ENCODE results near the gene TLE2.

Gene TLE2

DNA sequence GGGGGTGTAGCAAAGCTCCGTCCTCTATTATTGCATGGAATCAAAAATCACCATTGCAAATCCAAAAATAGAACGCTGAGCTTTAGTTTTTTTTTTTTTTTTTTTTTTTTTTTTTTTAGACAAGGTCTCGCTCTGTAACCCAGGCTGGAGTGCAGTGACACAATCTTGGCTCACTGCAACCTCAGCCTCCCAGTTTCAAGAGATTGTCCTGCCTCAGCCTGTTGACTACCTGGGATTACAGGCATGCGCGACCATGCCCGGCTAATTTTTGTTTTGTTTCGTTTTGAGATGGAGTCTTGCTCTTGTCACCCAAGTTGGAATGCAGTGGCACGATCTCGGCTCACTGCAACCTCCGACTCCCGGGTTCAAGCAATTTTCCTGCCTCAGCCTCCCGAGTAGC lies 69.0 kb downstream of the TLE2 start:
- Histone ChIP-seq H3K36me3 (replicated peaks in 1 of 2; ENCODE audit: control insufficient read depth in 2 of 2, insufficient read depth in 2 of 2, low read length in 2 of 2) (no peaks in the 10 kb centered on the region), H3K23ac (ENCODE audit: low read depth, low read length, poor library complexity) (no peak overlapping the region), H3K18ac (ENCODE audit: low read length) (no peak overlapping the region), H3K27ac (replicated peaks; ENCODE audit: low read length) (no peak overlapping the region), H2BK5ac (ENCODE audit: low read length) (no peak overlapping the region), H3K14ac (ENCODE audit: low read length) (no peak overlapping the region), H2BK120ac (ENCODE audit: low read depth, low read length) (no peak overlapping the region), H4K91ac (ENCODE audit: low read depth, low read length, poor library complexity) (no peak overlapping the region), H3K9me3 (replicated peaks in 1 of 2; ENCODE audit: control insufficient read depth in 2 of 2, insufficient read depth in 1 of 2, low read depth in 1 of 2, low read length in 2 of 2) (no peaks in the 10 kb centered on the region), H3K4me3 (ENCODE audit: low read length in 2 of 2) (no peak overlapping the region), H2AFZ (ENCODE audit: low read length) (no peak overlapping the region), H2AK5ac (ENCODE audit: low read depth, low read length) (no peak overlapping the region), H2BK15ac (ENCODE audit: low read length) (no peak overlapping the region), H3K79me1 (ENCODE audit: low read depth, low read length) (no peaks in the 10 kb centered on the region), H4K8ac (ENCODE audit: low read depth, low read length) (no peak overlapping the region), H3K9ac (ENCODE audit: low read depth, low read length, poor library complexity) (no peak overlapping the region), H3K4me1 (ENCODE audit: control insufficient read depth in 2 of 2, insufficient read depth in 1 of 2, low read depth in 1 of 2, low read length in 2 of 2) (no peaks in the 10 kb centered on the region), H3K4me2 (ENCODE audit: insufficient read depth, low read length, poor library complexity, severe bottlenecking) (no peak overlapping the region), H3K27me3 (ENCODE audit: control insufficient read depth in 3 of 3, insufficient read depth in 3 of 3, low read depth in 1 of 3, low read length in 3 of 3) (no peaks in the 10 kb centered on the region), H2BK12ac (ENCODE audit: low read length) (no peak overlapping the region), H3K4ac (ENCODE audit: low read length) (no peak overlapping the region)
- DNase-seq (ENCODE audit: low spot score), result no peak
- WGBS, 2 donors (ENCODE audit: extremely low coverage in 2 of 2, insufficient read length in 2 of 2, insufficient replicate concordance in 1 of 2), result no CpG with 5 or more reads among the region's 12 CpGs

DNA sequence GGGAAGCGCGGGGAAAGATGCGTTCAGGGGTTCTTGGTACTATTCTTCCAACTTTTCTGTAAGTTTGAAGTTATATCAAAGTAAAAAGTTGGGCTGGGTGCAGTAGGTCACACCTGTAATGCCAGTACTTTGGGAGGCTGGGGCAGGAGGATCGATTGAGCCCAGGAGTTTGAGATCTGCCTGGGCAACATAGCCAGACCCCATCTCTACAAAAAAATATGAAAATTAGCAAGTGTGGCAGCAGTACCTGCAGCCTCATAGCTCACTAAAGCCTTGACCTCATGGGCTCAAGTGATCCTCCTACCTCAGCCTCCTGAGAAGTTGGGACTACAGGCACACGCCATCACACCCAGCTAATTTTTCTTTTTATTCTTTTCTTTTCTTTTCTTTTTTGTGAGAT lies 71.9 kb downstream of the TLE2 start:
- no peak overlapping the region for H3K23ac ChIP-seq (ENCODE audit: low read depth, low read length, poor library complexity)
- no peaks in the 10 kb centered on the region for H3K27me3 ChIP-seq (ENCODE audit: control insufficient read depth in 3 of 3, insufficient read depth in 3 of 3, low read depth in 1 of 3, low read length in 3 of 3)
- no peak overlapping the region for H2BK5ac ChIP-seq (ENCODE audit: low read length)
- H2BK15ac ChIP-seq (ENCODE audit: low read length), result no peak overlapping the region
- H3K36me3 ChIP-seq (replicated peaks in 1 of 2; ENCODE audit: control insufficient read depth in 2 of 2, insufficient read depth in 2 of 2, low read length in 2 of 2), result no peaks in the 10 kb centered on the region
- no peak overlapping the region for H4K91ac ChIP-seq (ENCODE audit: low read depth, low read length, poor library complexity)
- no peak overlapping the region for H3K27ac ChIP-seq (replicated peaks; ENCODE audit: low read length)
- DNase-seq (ENCODE audit: low spot score), result no peak
- no peak overlapping the region for H3K14ac ChIP-seq (ENCODE audit: low read length)
- H2AK5ac ChIP-seq (ENCODE audit: low read depth, low read length), result no peak overlapping the region
- H3K9me3 ChIP-seq (replicated peaks in 1 of 2; ENCODE audit: control insufficient read depth in 2 of 2, insufficient read depth in 1 of 2, low read depth in 1 of 2, low read length in 2 of 2), result no peaks in the 10 kb centered on the region
- no peaks in the 10 kb centered on the region for H3K79me1 ChIP-seq (ENCODE audit: low read depth, low read length)
- H3K4me1 ChIP-seq (ENCODE audit: control insufficient read depth in 2 of 2, insufficient read depth in 1 of 2, low read depth in 1 of 2, low read length in 2 of 2), result no peaks in the 10 kb centered on the region
- H3K4me3 ChIP-seq (ENCODE audit: low read length in 2 of 2), result no peak overlapping the region
- no peak overlapping the region for H4K8ac ChIP-seq (ENCODE audit: low read depth, low read length)
- no CpG with 5 or more reads among the region's 5 CpGs for WGBS, 2 donors (ENCODE audit: extremely low coverage in 2 of 2, insufficient read length in 2 of 2, insufficient replicate concordance in 1 of 2)
- H3K9ac ChIP-seq (ENCODE audit: low read depth, low read length, poor library complexity), result no peak overlapping the region
- H2BK12ac ChIP-seq (ENCODE audit: low read length), result no peak overlapping the region
- no peak overlapping the region for H3K18ac ChIP-seq (ENCODE audit: low read length)
- H3K4ac ChIP-seq (ENCODE audit: low read length), result no peak overlapping the region
- no peak overlapping the region for H2BK120ac ChIP-seq (ENCODE audit: low read depth, low read length)
- no peak overlapping the region for H3K4me2 ChIP-seq (ENCODE audit: insufficient read depth, low read length, poor library complexity, severe bottlenecking)
- H2AFZ ChIP-seq (ENCODE audit: low read length), result no peak overlapping the region

DNA sequence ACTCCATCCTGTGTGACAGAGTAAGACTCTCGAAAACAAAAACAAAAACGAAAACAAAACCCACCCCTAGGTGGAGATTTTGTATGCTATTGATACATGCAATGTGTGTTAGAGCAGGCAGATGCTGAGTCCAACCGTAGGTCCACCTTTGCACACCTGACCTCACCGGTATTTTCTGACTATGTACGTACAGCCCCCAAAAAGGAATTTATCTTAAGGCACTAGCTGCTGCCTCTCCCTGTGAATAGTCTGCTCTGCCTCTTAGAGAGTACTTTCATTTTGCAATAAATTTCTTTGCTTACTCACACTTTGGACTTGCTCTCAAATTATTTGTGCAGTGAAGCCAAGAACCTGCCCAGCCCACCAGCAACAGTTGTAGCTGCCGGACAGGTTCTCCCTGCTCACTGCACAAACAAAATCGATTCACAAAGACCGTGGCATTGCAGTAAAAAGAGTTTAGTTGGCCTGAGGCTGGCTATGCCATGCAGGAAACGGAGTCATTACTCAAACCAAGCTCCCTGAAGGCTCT lies 76.1 kb downstream of the TLE2 start:
- Histone ChIP-seq H3K27me3 (ENCODE audit: control insufficient read depth in 3 of 3, insufficient read depth in 3 of 3, low read depth in 1 of 3, low read length in 3 of 3) (no peaks in the 10 kb centered on the region), H4K91ac (ENCODE audit: low read depth, low read length, poor library complexity) (no peak overlapping the region), H2BK120ac (ENCODE audit: low read depth, low read length) (no peak overlapping the region), H2BK5ac (ENCODE audit: low read length) (no peak overlapping the region), H2BK15ac (ENCODE audit: low read length) (no peak overlapping the region), H3K23ac (ENCODE audit: low read depth, low read length, poor library complexity) (no peak overlapping the region), H3K79me1 (ENCODE audit: low read depth, low read length) (no peaks in the 10 kb centered on the region), H4K8ac (ENCODE audit: low read depth, low read length) (no peak overlapping the region), H3K9ac (ENCODE audit: low read depth, low read length, poor library complexity) (no peak overlapping the region), H2AFZ (ENCODE audit: low read length) (peak overlapping the region; percentile 25), H3K4me1 (ENCODE audit: control insufficient read depth in 2 of 2, insufficient read depth in 1 of 2, low read depth in 1 of 2, low read length in 2 of 2) (peaks cover 4 to 6% of the 10 kb centered on the region in 2 donors), H3K36me3 (replicated peaks in 1 of 2; ENCODE audit: control insufficient read depth in 2 of 2, insufficient read depth in 2 of 2, low read length in 2 of 2) (peaks cover 0 to 8% of the 10 kb centered on the region in 2 donors), H3K4ac (ENCODE audit: low read length) (no peak overlapping the region), H2BK12ac (ENCODE audit: low read length) (no peak overlapping the region), H3K27ac (replicated peaks; ENCODE audit: low read length) (no peak overlapping the region), H3K18ac (ENCODE audit: low read length) (no peak overlapping the region), H2AK5ac (ENCODE audit: low read depth, low read length) (no peak overlapping the region), H3K4me3 (ENCODE audit: low read length in 2 of 2) (no peak overlapping the region), H3K14ac (ENCODE audit: low read length) (no peak overlapping the region), H3K4me2 (ENCODE audit: insufficient read depth, low read length, poor library complexity, severe bottlenecking) (no peak overlapping the region), H3K9me3 (replicated peaks in 1 of 2; ENCODE audit: control insufficient read depth in 2 of 2, insufficient read depth in 1 of 2, low read depth in 1 of 2, low read length in 2 of 2) (no peaks in the 10 kb centered on the region)
- no peak for DNase-seq (ENCODE audit: low spot score)
- WGBS, 2 donors (ENCODE audit: extremely low coverage in 2 of 2, insufficient read length in 2 of 2, insufficient replicate concordance in 1 of 2), result no CpG with 5 or more reads among the region's 9 CpGs

DNA sequence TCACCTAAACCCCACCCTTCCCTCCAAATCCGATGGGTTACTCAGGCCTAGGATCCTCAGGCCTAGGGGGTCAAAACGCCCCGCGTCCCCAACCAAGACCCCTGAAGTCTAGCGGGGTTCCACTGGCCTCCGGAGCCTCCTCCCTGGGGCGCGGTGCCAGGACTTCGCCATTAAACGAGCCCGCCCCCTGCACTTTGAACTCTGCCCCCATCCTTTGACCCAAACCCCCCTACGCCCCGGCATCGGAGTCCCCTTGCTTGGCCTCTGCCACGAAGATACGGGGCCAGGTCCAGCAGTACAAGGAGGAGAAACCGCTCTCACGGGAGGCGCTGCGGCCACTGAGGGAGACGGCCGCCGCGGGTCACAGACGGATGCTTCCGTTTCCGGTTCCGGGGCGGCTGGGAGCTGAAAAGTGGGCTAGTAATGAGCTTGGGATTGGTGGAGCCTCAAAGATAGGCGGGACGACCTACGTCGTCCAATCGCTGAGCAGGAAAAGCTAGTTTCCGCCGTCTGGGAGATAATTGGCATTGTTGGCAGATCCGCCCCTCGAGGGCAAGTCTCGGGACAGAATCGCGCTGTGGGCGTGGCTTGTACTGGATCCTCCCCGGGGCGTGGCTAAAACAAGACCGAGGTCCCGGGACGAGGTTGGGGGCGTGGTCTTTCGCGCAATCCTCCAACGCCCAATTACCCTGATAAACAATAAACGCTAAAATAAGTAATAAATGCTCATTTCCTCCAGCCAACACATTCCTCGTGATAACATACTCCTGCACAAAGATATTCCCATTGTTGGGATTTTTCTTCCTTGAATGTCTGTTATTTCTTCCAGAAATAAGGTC lies 78.6 kb downstream of the TLE2 start:
- peak overlapping the region; percentile 96 for H3K9ac ChIP-seq (ENCODE audit: low read depth, low read length, poor library complexity)
- peak overlapping the region; percentile 93 to 98 for H3K4me3 ChIP-seq (ENCODE audit: low read length in 2 of 2)
- H2BK12ac ChIP-seq (ENCODE audit: low read length), result no peak overlapping the region
- peak overlapping the region; percentile 50 for H4K8ac ChIP-seq (ENCODE audit: low read depth, low read length)
- peak overlapping the region; percentile 98 for H3K23ac ChIP-seq (ENCODE audit: low read depth, low read length, poor library complexity)
- H3K27me3 ChIP-seq (ENCODE audit: control insufficient read depth in 3 of 3, insufficient read depth in 3 of 3, low read depth in 1 of 3, low read length in 3 of 3), result no peaks in the 10 kb centered on the region
- H3K4me1 ChIP-seq (ENCODE audit: control insufficient read depth in 2 of 2, insufficient read depth in 1 of 2, low read depth in 1 of 2, low read length in 2 of 2), result peaks cover 4 to 6% of the 10 kb centered on the region in 2 donors
- no peak overlapping the region for H3K4ac ChIP-seq (ENCODE audit: low read length)
- no peaks in the 10 kb centered on the region for H3K79me1 ChIP-seq (ENCODE audit: low read depth, low read length)
- peak overlapping the region; percentile 78 for H3K27ac ChIP-seq (replicated peaks; ENCODE audit: low read length)
- H2BK5ac ChIP-seq (ENCODE audit: low read length), result peak overlapping the region; percentile 29
- H3K9me3 ChIP-seq (replicated peaks in 1 of 2; ENCODE audit: control insufficient read depth in 2 of 2, insufficient read depth in 1 of 2, low read depth in 1 of 2, low read length in 2 of 2), result no peaks in the 10 kb centered on the region
- no peak overlapping the region for H2AK5ac ChIP-seq (ENCODE audit: low read depth, low read length)
- peaks cover 0 to 8% of the 10 kb centered on the region in 2 donors for H3K36me3 ChIP-seq (replicated peaks in 1 of 2; ENCODE audit: control insufficient read depth in 2 of 2, insufficient read depth in 2 of 2, low read length in 2 of 2)
- H2BK15ac ChIP-seq (ENCODE audit: low read length), result no peak overlapping the region
- no peak overlapping the region for H4K91ac ChIP-seq (ENCODE audit: low read depth, low read length, poor library complexity)
- peak overlapping the region; percentile 67 for H3K4me2 ChIP-seq (ENCODE audit: insufficient read depth, low read length, poor library complexity, severe bottlenecking)
- WGBS, 2 donors (ENCODE audit: extremely low coverage in 2 of 2, insufficient read length in 2 of 2, insufficient replicate concordance in 1 of 2), result no CpG with 5 or more reads among the region's 53 CpGs
- DNase-seq (ENCODE audit: low spot score), result peak; percentile 99
- peak overlapping the region; percentile 97 for H3K18ac ChIP-seq (ENCODE audit: low read length)
- H2AFZ ChIP-seq (ENCODE audit: low read length), result peak overlapping the region; percentile 89
- no peak overlapping the region for H3K14ac ChIP-seq (ENCODE audit: low read length)
- H2BK120ac ChIP-seq (ENCODE audit: low read depth, low read length), result no peak overlapping the region

All from neuronal stem cell (in vitro differentiated cells).